Measurements from ENCODE around the gene CRELD1. TPM values are rescaled to one million over a fixed set of nuclear protein-coding genes. Genes with fewer than 3 reads are reported as not detected.

CRELD1 gene
- total and polyA plus RNA-seq, 2 of the 13 experiments (the other 11 are each of a cell fraction or from before 2014, with no cell fraction given) = 27.1 to 61.9 TPM

- peak; percentile 48; the same call in 1 of the 2 replicates for TF ChIP-seq ESRRA (CRISPR knock-in tag; IDR thresholded peaks at IDR 0.05; ENCODE audit: low read depth)
- TF ChIP-seq ZNF253 (CRISPR knock-in tag; IDR thresholded peaks at IDR 0.05; ENCODE audit: borderline replicate concordance) = no peak
- no peak for TF ChIP-seq ELF4 (CRISPR knock-in tag; IDR thresholded peaks at IDR 0.05; ENCODE audit: borderline replicate concordance)
- peak; percentile 61; the same call in 1 of the 2 replicates for TF ChIP-seq NR0B2 (CRISPR knock-in tag; IDR thresholded peaks at IDR 0.05)
- TF ChIP-seq THRA (CRISPR knock-in tag; IDR thresholded peaks at IDR 0.05; ENCODE audit: borderline replicate concordance) = no peak
- TF ChIP-seq CSRNP1 (CRISPR knock-in tag; IDR thresholded peaks at IDR 0.05) = no peak
- TF ChIP-seq ZNF543 (CRISPR knock-in tag; IDR thresholded peaks at IDR 0.05) = peak; percentile 13; the same call in 1 of the 2 replicates
- peak; percentile 79; the same call in 1 of the 2 replicates for TF ChIP-seq MYC (CRISPR knock-in tag; IDR thresholded peaks at IDR 0.05; ENCODE audit: borderline replicate concordance)
- peak; percentile 55 for TF ChIP-seq PHF8 (CRISPR knock-in tag; IDR thresholded peaks at IDR 0.05)
- no peak; the same call in 1 of the 2 replicates for TF ChIP-seq ZNF234 (CRISPR knock-in tag; conservative IDR thresholded peaks at IDR 0.05)
- TF ChIP-seq PLRG1 (conservative IDR thresholded peaks at IDR 0.05) = no peak
- TF ChIP-seq ZNF281 (CRISPR knock-in tag; IDR thresholded peaks at IDR 0.05; ENCODE audit: borderline replicate concordance) = peak; percentile 95
- no peak for TF ChIP-seq THAP7 (CRISPR knock-in tag; IDR thresholded peaks at IDR 0.05)
- TF ChIP-seq ZNF549 (CRISPR knock-in tag; IDR thresholded peaks at IDR 0.05) = no peak
- TF ChIP-seq GABPB1 (CRISPR knock-in tag; IDR thresholded peaks at IDR 0.05) = peak; percentile 72
- no peak for TF ChIP-seq ZNF816 (CRISPR knock-in tag; IDR thresholded peaks at IDR 0.05; ENCODE audit: borderline replicate concordance)
- TF ChIP-seq ZNF619 (CRISPR knock-in tag; IDR thresholded peaks at IDR 0.05) = 0 out of 2 replicates have a peak, but pooled peaks have one; percentile 17
- no peak for TF ChIP-seq ZNF572 (CRISPR knock-in tag; IDR thresholded peaks at IDR 0.05)
- TF ChIP-seq JUN (CRISPR knock-in tag; IDR thresholded peaks at IDR 0.05) = no peak
These were observed at the start of gene CRELD1 (continued) for GRCh38 chr3:9933561-9934234.
